ENCODE results near the gene SNX10. TPM values are rescaled to one million over a fixed set of nuclear protein-coding genes. Genes with fewer than 3 reads are reported as not detected.

The SNX10 gene
- total RNA-seq, 3 donors from 2014 or later (not counting 1 experiment from before 2014, with no cell fraction given), result 17.2 to 26.8 (median 21.3) TPM

- no peak for TF ChIP-seq CTCF (IDR thresholded peaks at IDR 0.05)
- H3K36me3 Mint-ChIP-seq, result no peaks in the 10 kb centered on the region
- WGBS (ENCODE audit: insufficient coverage), result 85% methylated on average over 3 of the region's 6 CpGs
- Histone ChIP-seq H3K4me3 (ENCODE audit: low read length) (no peak overlapping the region), H3K27ac (ENCODE audit: low read length) (no peak overlapping the region), H3K36me3 (ENCODE audit: control insufficient read depth, insufficient read depth, low read length) (no peaks in the 10 kb centered on the region), H3K9me3 (ENCODE audit: control insufficient read depth, insufficient read depth, low read length) (no peaks in the 10 kb centered on the region), H3K4me1 (ENCODE audit: control insufficient read depth, insufficient read depth, low read length) (no peaks in the 10 kb centered on the region), H3K27me3 (ENCODE audit: control insufficient read depth, insufficient read depth, low read length) (no peaks in the 10 kb centered on the region)
- no peaks in the 10 kb centered on the region for H3K9me3 Mint-ChIP-seq
- H3K4me3 Mint-ChIP-seq, result no peak overlapping the region
- intact Hi-C loops (cut with micrococcal nuclease), result no loop called here
- H3K27ac Mint-ChIP-seq, result no peak overlapping the region
- DNase-seq, result no peak
- peaks cover 9 to 14% of the 10 kb centered on the region in 2 donors for H3K27me3 Mint-ChIP-seq (ENCODE audit: low read depth in 2 of 2)
- H3K4me1 Mint-ChIP-seq, result peaks cover 0 to 4% of the 10 kb centered on the region in 2 donors
- ATAC-seq, result no peak
These were observed 26.6 kb upstream of the SNX10 start for GRCh38 chr7:26265065-26265464.

GRCh38 chr7:26265499-26266075 lies 26.1 kb upstream of the SNX10 start:
- WGBS (ENCODE audit: insufficient coverage), result 98% methylated on average over 3 of the region's 5 CpGs
- Histone ChIP-seq H3K27me3 (ENCODE audit: control insufficient read depth, insufficient read depth, low read length) (no peaks in the 10 kb centered on the region), H3K4me1 (ENCODE audit: control insufficient read depth, insufficient read depth, low read length) (no peaks in the 10 kb centered on the region), H3K9me3 (ENCODE audit: control insufficient read depth, insufficient read depth, low read length) (no peaks in the 10 kb centered on the region), H3K36me3 (ENCODE audit: control insufficient read depth, insufficient read depth, low read length) (no peaks in the 10 kb centered on the region), H3K4me3 (ENCODE audit: low read length) (no peak overlapping the region), H3K27ac (ENCODE audit: low read length) (no peak overlapping the region)
- H3K4me1 Mint-ChIP-seq, result peaks cover 0 to 4% of the 10 kb centered on the region in 2 donors
- H3K9me3 Mint-ChIP-seq, result no peaks in the 10 kb centered on the region
- no peak for TF ChIP-seq CTCF (IDR thresholded peaks at IDR 0.05)
- intact Hi-C loops (cut with micrococcal nuclease), result no loop called here
- H3K27ac Mint-ChIP-seq, result no peak overlapping the region
- H3K27me3 Mint-ChIP-seq (ENCODE audit: low read depth in 2 of 2), result peaks cover 13 to 14% of the 10 kb centered on the region in 2 donors
- H3K4me3 Mint-ChIP-seq, result no peak overlapping the region
- no peak for ATAC-seq
- no peaks in the 10 kb centered on the region for H3K36me3 Mint-ChIP-seq
- DNase-seq, result no peak

GRCh38 chr7:26267601-26268166 lies 24.0 kb upstream of the SNX10 start:
- intact Hi-C loops (cut with micrococcal nuclease), result no loop called here
- no peak for DNase-seq
- Mint-ChIP-seq H3K4me3 (no peak overlapping the region), H3K27me3 (ENCODE audit: low read depth in 2 of 2) (peaks cover 13 to 14% of the 10 kb centered on the region in 2 donors), H3K4me1 (peaks cover 0 to 4% of the 10 kb centered on the region in 2 donors), H3K9me3 (no peaks in the 10 kb centered on the region), H3K27ac (no peak overlapping the region), H3K36me3 (no peaks in the 10 kb centered on the region)
- WGBS (ENCODE audit: insufficient coverage), result 93% methylated on average over 6 of the region's 9 CpGs
- H3K27me3 ChIP-seq (ENCODE audit: control insufficient read depth, insufficient read depth, low read length), result no peaks in the 10 kb centered on the region
- H3K27ac ChIP-seq (ENCODE audit: low read length), result no peak overlapping the region
- ATAC-seq, result no peak
- no peaks in the 10 kb centered on the region for H3K9me3 ChIP-seq (ENCODE audit: control insufficient read depth, insufficient read depth, low read length)
- no peak for TF ChIP-seq CTCF (IDR thresholded peaks at IDR 0.05)
- H3K4me1 ChIP-seq (ENCODE audit: control insufficient read depth, insufficient read depth, low read length), result no peaks in the 10 kb centered on the region
- H3K4me3 ChIP-seq (ENCODE audit: low read length), result no peak overlapping the region
- H3K36me3 ChIP-seq (ENCODE audit: control insufficient read depth, insufficient read depth, low read length), result no peaks in the 10 kb centered on the region
